GM12878 (cell line): ENCODE data around the gene TMTC1. TPM values are rescaled to one million over a fixed set of nuclear protein-coding genes. Genes with fewer than 3 reads are reported as not detected.

Experiments
- ATAC-seq: fragments of 200-7000 bp; cut with Tn5 transposase; 3 replicates; pipeline ENCODE4 v1.9.1; 2020; ENCODE audit warnings: mild to moderate bottlenecking, moderate library complexity
- BruUV-seq: library from RNA; stranded (reverse); fragments of 400-500 nt; replicated peaks from 2 replicates; lab custom pipeline; 2021; lab: Mats Ljungman, UMichigan
- CTCF ChIA-PET: fragments of 300-600 bp; sonication (Branson Sonifier 250); formaldehyde crosslinking; extraction: SDS; loops from one replicate; lab custom pipeline; 2021; ENCODE audit warnings: inconsistent platforms; lab: Yijun Ruan, JAX
- POLR2A ChIA-PET: fragments of 350-600 bp; formaldehyde crosslinking; extraction: SDS; loops from one replicate; lab custom pipeline; 2021; ENCODE audit warnings: inconsistent platforms; lab: Charles Lee
- RAD21 ChIA-PET: fragments of 300-600 bp; sonication (Branson Sonifier 250); formaldehyde crosslinking; loops from one replicate; lab custom pipeline; 2023; ENCODE audit warnings: antibody characterized with exemption; ENCODE audit not compliant: unreplicated experiment; lab: Charles Lee
- SMC1A ChIA-PET: fragments of 300-600 bp; sonication (Branson Sonifier 250); formaldehyde crosslinking; loops from one replicate; lab custom pipeline; 2023; ENCODE audit not compliant: unreplicated experiment, uncharacterized antibody; lab: Charles Lee
- DNase-seq: peaks from one replicate; pipeline ENCODE4 v3.0.0-alpha.2; 2011; ENCODE audit warnings: low read depth, low spot score
- FAIRE-seq: peaks from 3 replicates; lab custom pipeline; 2011; peaks lifted over from hg19 to GRCh38; lab: Jason Lieb, UNC
- H2AFZ ChIP-seq: 2 replicates; pipeline ENCODE4 v1.6.0; 2011; ENCODE audit warnings: low read depth, low read length, control low read depth; ENCODE audit not compliant: control insufficient read depth
- H3K27ac ChIP-seq: 2 replicates; pipeline ENCODE4 v1.5.1; 2011; ENCODE audit warnings: control low read depth; ENCODE audit not compliant: control insufficient read depth, insufficient read depth
- H3K27me3 ChIP-seq, 2 experiments: replicated peaks in 1 of 2; 2 replicates each; pipeline versions ENCODE4 v1.6.0 to v1.6.1; 2011; ENCODE audit warnings: low read length in 1 of 2; ENCODE audit not compliant: control insufficient read depth in 2 of 2, insufficient read depth in 2 of 2
- H3K36me3 ChIP-seq, 2 experiments: 2 replicates each; pipeline ENCODE4 v1.5.1; 2011; ENCODE audit warnings: low read length in 1 of 2; ENCODE audit not compliant: control insufficient read depth in 2 of 2, insufficient read depth in 2 of 2
- H3K4me1 ChIP-seq: 2 replicates; pipeline ENCODE4 v1.6.1; 2011; ENCODE audit warnings: mild to moderate bottlenecking, low read length, moderate library complexity, mixed read lengths; ENCODE audit not compliant: control insufficient read depth, insufficient read depth
- H3K4me2 ChIP-seq: 2 replicates; pipeline ENCODE4 v1.6.0; 2011; ENCODE audit warnings: control low read depth; ENCODE audit not compliant: control insufficient read depth, insufficient read depth
- H3K4me3 ChIP-seq: fragments of 200-600 bp; sonication (generic); 2 replicates; pipeline ENCODE4 v1.5.1; 2016
- H3K79me2 ChIP-seq: 2 replicates; pipeline ENCODE4 v1.6.0; 2011; ENCODE audit warnings: low read length; ENCODE audit not compliant: control insufficient read depth, insufficient read depth
- H3K9ac ChIP-seq: 2 replicates; pipeline ENCODE4 v1.8.0; 2011; ENCODE audit warnings: low read length, control low read depth, mixed read lengths; ENCODE audit not compliant: control insufficient read depth, insufficient read depth
- H3K9me3 ChIP-seq: replicated peaks from 3 replicates; pipeline ENCODE4 v1.5.1; 2011; ENCODE audit warnings: mild to moderate bottlenecking, low read length; ENCODE audit not compliant: control insufficient read depth, insufficient read depth
- H4K20me1 ChIP-seq: 2 replicates; pipeline ENCODE4 v1.6.0; 2011; ENCODE audit not compliant: control insufficient read depth, insufficient read depth
- E2F8 ChIP-seq: fragments of 450-650 bp; IDR thresholded peaks from 2 replicates; pipeline ENCODE4 v1.6.1; 2018; ENCODE audit warnings: mild to moderate bottlenecking, low read depth, moderate library complexity; ENCODE audit not compliant: partially characterized antibody
- FOXM1 ChIP-seq: IDR thresholded peaks from 2 replicates; pipeline ENCODE4 v1.6.1; 2012; ENCODE audit warnings: low read depth, mild to moderate bottlenecking, inconsistent platforms, low read length, moderate library complexity
- NBN ChIP-seq: fragments of 450-650 bp; IDR thresholded peaks from 2 replicates; pipeline ENCODE4 v1.6.1; 2016
- RFX5 ChIP-seq: IDR thresholded peaks from 2 replicates; pipeline ENCODE4 v1.6.1; 2011; ENCODE audit warnings: low read depth, low read length, improper control_type of control experiment
- TCF7 ChIP-seq: IDR thresholded peaks from 2 replicates; pipeline ENCODE4 v1.6.1; 2014; ENCODE audit warnings: antibody characterized with exemption, borderline replicate concordance
- ZNF207 ChIP-seq: fragments of 450-650 bp; IDR thresholded peaks from 2 replicates; pipeline ENCODE4 v1.6.1; 2014; ENCODE audit warnings: antibody characterized with exemption, mild to moderate bottlenecking, borderline replicate concordance
- ZNF384 ChIP-seq: IDR thresholded peaks from 2 replicates; pipeline ENCODE4 v1.6.1; 2012; ENCODE audit warnings: low read depth, mild to moderate bottlenecking, low read length, improper control_type of control experiment, borderline replicate concordance
- WGBS: methylation state at CpG from one replicate; pipeline ENCODE4 v1.1.6; 2016; ENCODE audit warnings: low lambda C conversion rate; ENCODE audit not compliant: insufficient replicate concordance, insufficient coverage; ENCODE audit errors: missing lambda C conversion rate; 5-methylcytosine and 5-hydroxymethylcytosine counted together
- in situ Hi-C: fragments of 300-500 bp; cut with MboI; formaldehyde crosslinking; loops from 9 replicates; pipeline ENCODE4 v1.14.3; 2018; ENCODE audit warnings: mixed read lengths
- intact Hi-C: fragments of 100-400 bp; cut with micrococcal nuclease; formaldehyde crosslinking; loops from one replicate; pipeline ENCODE4 v1.14.2; 2022; ENCODE audit not compliant: unreplicated experiment
- polyA plus RNA-seq, 11 experiments: library from polyadenylated mRNA; depleted of rRNA in 4 of 11; unstranded in 6 of 11; stranded (reverse) in 5 of 11; fragments of >200 nt; fragmentation: Nextera tagmentation in 4 of 11; fragmentation: Illumina TruSeq in 1 of 11; extraction: Ambion mirVana in 4 of 11; extraction: Trizol in 1 of 11; gene quantifications; 1 replicate in 1 of 11; 2 replicates in 10 of 11; pipeline versions ENCODE4 v1.2.1 to v1.2.3, GENCODE V29; 2011 to 2016; ENCODE audit warnings: inconsistent platforms in 2 of 11, missing spikeins in 2 of 11, low read depth in 1 of 11
- total RNA-seq, 4 experiments: library from RNA; depleted of rRNA in 3 of 4; stranded (reverse); fragments of >200 nt in 3 of 4; fragmentation: Illumina TruSeq in 1 of 4; extraction: Trizol in 1 of 4; gene quantifications; 2 replicates each; pipeline versions ENCODE4 v1.2.1 to v1.2.3, GENCODE V29; 2013 to 2021

Gene TMTC1
- total and polyA plus RNA-seq, 10 of the 15 experiments (the other 5 are each of a cell fraction or from before 2014, with no cell fraction given), result 0.10 to 20.9 (median 0.57) TPM

GRCh38 chr12:29656762-29657538 lies 126.8 kb downstream of the TMTC1 start:
- no peak overlapping the region for H3K27ac ChIP-seq
- SMC1A ChIA-PET, result interaction anchor here (0.6 to 4.5 kb wide), 10 partner anchors 10 to 242 kb away, joined by 3 to 29 read pairs (median 4); no protein-coding TSS in a partner anchor

More at GRCh38 chr12:29656762-29657538, 126.8 kb downstream of the TMTC1 start:
- H3K4me2 ChIP-seq, result no peak overlapping the region
- RAD21 ChIA-PET, result interaction anchor here (0.7 to 2.2 kb wide), 8 partner anchors 10 to 120 kb away, joined by 3 to 6 read pairs (median 3); no protein-coding TSS in a partner anchor
- no peaks in the 10 kb centered on the region for H3K4me1 ChIP-seq
- in situ Hi-C loops, result no loop called here
- DNase-seq (no peak), FAIRE-seq (no peak), ATAC-seq (no peak)
- BruUV-seq, result no TSS peak
- no peaks in the 10 kb centered on the region for H3K79me2 ChIP-seq
- H3K27me3 ChIP-seq, result no peaks in the 10 kb centered on the region
- intact Hi-C loops, result no loop called here
- POLR2A ChIA-PET, result interaction anchor here (1.1 to 1.4 kb wide), 3 partner anchors 17 to 31 kb away, joined by 3 to 4 read pairs (median 3); no protein-coding TSS in a partner anchor
- 58% methylated on average over 3 of the region's 3 CpGs for WGBS
- no peaks in the 10 kb centered on the region for H4K20me1 ChIP-seq
- no peaks in the 10 kb centered on the region for H3K9me3 ChIP-seq
- H3K4me3 ChIP-seq, result no peak overlapping the region
- H3K9ac ChIP-seq, result no peak overlapping the region
- no peaks in the 10 kb centered on the region for H3K36me3 ChIP-seq
- CTCF ChIA-PET, result interaction anchor here (0.6 to 1.0 kb wide), 2 partner anchors 10 to 34 kb away, joined by 3 read pairs; no protein-coding TSS in a partner anchor
- no peak for TF ChIP-seq TCF7
- no peak for TF ChIP-seq ZNF384
- TF ChIP-seq ZNF207, result no peak
- no peak for TF ChIP-seq RFX5
- no peak for TF ChIP-seq FOXM1
- TF ChIP-seq E2F8, result no peak
- no peak for TF ChIP-seq NBN
- no peak overlapping the region for H2AFZ ChIP-seq
